Upper lobe of left lung (tissue), 4 donors: Measurements from ENCODE around the gene OR10H5.

ENCODE experiments used
- CTCF ChIP-seq, 6 experiments: fragments of 450-650 bp in 4 of 6; fragments of 200-600 bp in 2 of 6; sonication (generic) in 2 of 6; IDR thresholded peaks; one replicate each; pipeline ENCODE4 v1.5.1; 2016 to 2019; ENCODE audit warnings: antibody characterized with exemption in 6 of 6
- EP300 ChIP-seq, 4 donors: sonication (generic); formaldehyde crosslinking; IDR thresholded peaks; one replicate each; pipeline ENCODE4 v1.5.1; 2017; ENCODE audit warnings: antibody characterized with exemption in 4 of 4, control low read depth in 2 of 4
- POLR2A ChIP-seq, 4 donors: fragments of 450-650 bp; IDR thresholded peaks; one replicate each; pipeline ENCODE4 v1.5.1; 2016 to 2017; ENCODE audit warnings: antibody characterized with exemption in 4 of 4, mild to moderate bottlenecking in 2 of 4

- TF ChIP-seq CTCF (IDR thresholded peaks at IDR 0.05) (no peak), POLR2A (IDR thresholded peaks at IDR 0.05) (no peak), EP300 (IDR thresholded peaks at IDR 0.05) (no peak)
Observed at GRCh38 chr19:15790096-15790495, 2.6 kb downstream of the OR10H5 start.
